ENCODE measurements around the gene SDC3.

DNA sequence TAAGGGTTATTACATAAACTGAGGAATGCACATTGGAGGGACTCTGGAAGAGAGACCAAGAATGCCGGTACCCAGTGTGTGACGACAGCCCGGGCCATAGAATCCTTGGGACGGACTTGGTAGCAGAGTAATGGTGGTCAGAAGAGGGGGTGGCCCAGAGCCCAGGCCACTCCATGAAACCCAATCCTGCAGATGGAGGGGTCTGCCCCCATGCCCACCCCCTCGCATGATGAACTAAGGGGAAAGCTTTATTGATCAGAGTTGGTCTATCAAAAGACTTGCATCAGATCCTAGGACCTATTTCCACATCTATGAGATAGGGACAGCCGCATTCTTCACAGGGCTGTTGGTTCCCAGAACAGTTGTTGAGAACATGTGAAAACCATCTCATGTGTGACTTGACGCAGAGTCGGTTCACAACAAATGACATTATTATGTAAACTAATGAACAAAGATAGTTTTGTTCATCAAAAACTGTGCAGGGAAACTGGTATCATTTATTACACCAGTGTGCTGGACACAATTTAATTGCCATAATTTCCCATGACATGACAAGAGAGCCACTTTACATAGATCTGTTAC, 21.5 kb upstream of the SDC3 start:
- TF ChIP-seq CTCF (conservative IDR thresholded peaks at IDR 0.05; ENCODE audit: low read depth, low read length), result no peak
- TF ChIP-seq EZH2phosphoT487 (IDR thresholded peaks at IDR 0.05; ENCODE audit: borderline replicate concordance, low read length), result no peak
- no peak for TF ChIP-seq EZH2 (IDR thresholded peaks at IDR 0.05; ENCODE audit: low read length, unreplicated experiment)
